Measurements from ENCODE around the gene ABCB9.

Gene ABCB9

GRCh38 chr12:122981587-122982476 is 15.6 kb upstream of the ABCB9 start:
- DNase-seq (ENCODE audit: low read depth): no peak
- TF ChIP-seq, protein P1, sequence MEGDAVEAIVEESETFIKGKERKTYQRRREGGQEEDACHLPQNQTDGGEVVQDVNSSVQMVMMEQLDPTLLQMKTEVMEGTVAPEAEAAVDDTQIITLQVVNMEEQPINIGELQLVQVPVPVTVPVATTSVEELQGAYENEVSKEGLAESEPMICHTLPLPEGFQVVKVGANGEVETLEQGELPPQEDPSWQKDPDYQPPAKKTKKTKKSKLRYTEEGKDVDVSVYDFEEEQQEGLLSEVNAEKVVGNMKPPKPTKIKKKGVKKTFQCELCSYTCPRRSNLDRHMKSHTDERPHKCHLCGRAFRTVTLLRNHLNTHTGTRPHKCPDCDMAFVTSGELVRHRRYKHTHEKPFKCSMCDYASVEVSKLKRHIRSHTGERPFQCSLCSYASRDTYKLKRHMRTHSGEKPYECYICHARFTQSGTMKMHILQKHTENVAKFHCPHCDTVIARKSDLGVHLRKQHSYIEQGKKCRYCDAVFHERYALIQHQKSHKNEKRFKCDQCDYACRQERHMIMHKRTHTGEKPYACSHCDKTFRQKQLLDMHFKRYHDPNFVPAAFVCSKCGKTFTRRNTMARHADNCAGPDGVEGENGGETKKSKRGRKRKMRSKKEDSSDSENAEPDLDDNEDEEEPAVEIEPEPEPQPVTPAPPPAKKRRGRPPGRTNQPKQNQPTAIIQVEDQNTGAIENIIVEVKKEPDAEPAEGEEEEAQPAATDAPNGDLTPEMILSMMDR (IDR thresholded peaks at IDR 0.05; ENCODE audit: control insufficient read depth, extremely low read depth, insufficient read depth): no peak
- peak overlapping the region; percentile 94 for H3K4me3 ChIP-seq (ENCODE audit: low read depth, low read length)

- TF ChIP-seq, protein P1 (IDR thresholded peaks at IDR 0.05; ENCODE audit: control insufficient read depth, extremely low read depth, insufficient read depth): peak; percentile 10; the same call in 1 of the 2 replicates
- H3K4me3 ChIP-seq (ENCODE audit: low read depth, low read length): peak overlapping the region; percentile 94
- no peak for DNase-seq (ENCODE audit: low read depth)
Measured at GRCh38 chr12:122981036-122981471, 14.8 kb upstream of the ABCB9 start.

DNA sequence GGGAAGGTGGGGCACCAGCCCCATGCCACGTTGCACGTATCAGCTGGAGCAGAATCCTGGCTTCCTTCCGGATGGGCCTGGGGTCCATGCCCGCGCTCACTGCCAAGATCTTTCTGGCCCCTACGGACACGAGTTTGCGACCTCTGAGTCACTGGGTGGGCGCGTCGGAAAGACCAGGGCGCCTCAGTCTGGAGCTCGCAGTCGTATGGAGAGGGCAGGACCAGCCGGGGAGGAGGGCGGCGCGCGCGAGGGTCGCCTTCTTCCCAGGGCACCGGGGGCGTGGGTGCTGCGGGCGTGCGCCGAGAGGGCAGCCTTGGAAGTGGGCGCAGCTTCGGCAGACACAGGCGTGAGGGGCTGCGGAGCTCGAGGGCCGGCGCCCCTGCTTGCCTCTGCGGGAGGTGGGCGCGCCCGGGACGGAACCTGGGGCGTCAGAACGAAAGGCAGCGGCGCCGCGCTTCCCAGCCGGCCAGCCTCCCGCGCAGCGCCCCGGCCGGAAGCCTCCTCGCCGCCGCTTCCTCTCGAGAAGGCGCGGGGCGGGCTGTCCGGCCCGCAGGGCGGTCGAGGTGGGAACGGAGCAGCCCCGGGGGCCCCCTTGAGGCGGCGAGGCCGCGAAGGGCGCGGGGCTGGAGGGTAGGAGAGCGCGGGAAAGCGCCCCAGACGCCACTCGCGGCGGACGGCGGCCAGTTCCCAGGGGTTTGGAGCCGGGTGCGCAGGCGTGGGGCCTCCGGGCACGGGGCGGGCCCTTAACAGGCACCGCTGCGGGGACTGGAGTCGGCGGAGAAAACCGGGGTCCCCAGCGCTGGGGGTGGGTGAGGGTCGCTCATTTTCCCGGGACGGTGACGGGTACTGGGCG is 14.1 kb upstream of the ABCB9 start, which contains the start of gene ARL6IP4:
TSS of gene ARL6IP4 (plus strand) at position 499 of the 853 bp plus-strand sequence. CDS start 459 bp downstream, outside the sequence.
- peak within 1 kb of the TSS; percentile 94 for H3K4me3 ChIP-seq (ENCODE audit: low read depth, low read length)
- TF ChIP-seq, protein P1 (IDR thresholded peaks at IDR 0.05; ENCODE audit: control insufficient read depth, extremely low read depth, insufficient read depth): no peak
- DNase-seq (ENCODE audit: low read depth): no peak

DNA sequence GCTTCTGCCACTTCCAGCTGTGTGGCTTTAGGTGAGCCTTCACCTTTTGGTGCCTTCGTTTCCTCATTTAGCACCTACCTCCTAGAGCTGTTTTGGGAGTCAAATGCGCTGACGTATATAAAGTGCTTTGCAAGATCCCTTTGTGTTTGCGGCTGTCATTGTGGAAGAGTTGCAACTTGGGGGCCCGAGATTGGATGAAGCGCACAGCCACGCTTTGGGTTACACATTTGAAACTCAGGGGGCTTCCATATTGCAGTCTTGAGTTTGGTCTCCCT is 13.6 kb upstream of the ABCB9 start:
- peak overlapping the region; percentile 94 for H3K4me3 ChIP-seq (ENCODE audit: low read depth, low read length)
- no peak for DNase-seq (ENCODE audit: low read depth)
- TF ChIP-seq, protein P1 (IDR thresholded peaks at IDR 0.05; ENCODE audit: control insufficient read depth, extremely low read depth, insufficient read depth): no peak

- H3K4me3 ChIP-seq (ENCODE audit: low read depth, low read length): peak overlapping the region; percentile 94
- no peak for DNase-seq (ENCODE audit: low read depth)
- TF ChIP-seq, protein P1 (IDR thresholded peaks at IDR 0.05; ENCODE audit: control insufficient read depth, extremely low read depth, insufficient read depth): no peak
Measured at GRCh38 chr12:122979001-122979907, 13.0 kb upstream of the ABCB9 start.

DNA sequence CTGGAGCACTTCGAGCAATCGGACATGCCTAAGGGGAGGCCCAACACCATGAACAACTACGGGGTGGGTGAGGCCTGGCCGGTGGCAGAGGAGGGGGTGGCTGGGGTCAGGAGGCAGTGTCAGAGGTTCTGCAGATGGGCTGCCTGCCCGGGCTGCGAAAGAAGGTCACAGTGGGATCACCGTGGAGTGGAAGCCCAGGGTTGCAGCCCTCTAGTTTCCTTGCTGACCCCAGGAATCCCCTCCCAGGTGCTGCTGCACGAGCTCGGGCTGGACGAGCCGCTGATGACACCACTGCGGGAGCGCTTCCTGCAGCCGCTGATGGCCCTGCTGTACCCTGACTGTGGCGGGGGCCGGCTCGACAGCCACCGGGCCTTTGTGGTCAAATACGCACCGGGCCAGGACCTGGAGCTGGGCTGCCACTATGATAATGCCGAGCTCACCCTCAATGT is 12.3 kb upstream of the ABCB9 start:
- DNase-seq (ENCODE audit: low read depth): no peak
- H3K4me3 ChIP-seq (ENCODE audit: low read depth, low read length): no peak overlapping the region
- TF ChIP-seq, protein P1 (IDR thresholded peaks at IDR 0.05; ENCODE audit: control insufficient read depth, extremely low read depth, insufficient read depth): no peak
